Measurements from ENCODE around the gene FBXW4.

DNA sequence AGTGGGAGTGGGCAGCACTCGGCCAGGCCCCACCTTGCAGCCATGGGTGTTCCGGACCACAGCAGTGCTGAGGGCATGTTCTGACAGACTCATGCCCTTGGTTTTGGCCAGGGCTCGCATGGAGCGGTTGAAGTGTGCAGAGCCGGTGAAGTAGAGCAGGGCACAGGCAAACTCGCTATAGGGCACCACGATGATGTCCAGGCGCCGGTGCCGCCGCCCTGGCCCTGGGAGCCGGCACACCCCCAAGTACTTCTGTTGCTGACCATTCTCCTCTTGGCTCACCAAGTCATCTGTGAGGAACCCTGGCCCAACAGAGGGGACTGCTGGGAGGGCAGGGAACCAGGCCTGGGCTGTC is 115.5 kb downstream of the FBXW4 start:
- TF ChIP-seq CTCF (IDR thresholded peaks at IDR 0.05 in 2 of 3, conservative IDR thresholded peaks at IDR 0.05 in 1 of 3; ENCODE audit: insufficient read depth in 2 of 3, low read depth in 1 of 3, low read length in 3 of 3) (no peak), EZH2 (IDR thresholded peaks at IDR 0.05; ENCODE audit: borderline replicate concordance, low read depth, low read length) (no peak), MED1 (CRISPR knock-in tag; IDR thresholded peaks at IDR 0.05; ENCODE audit: borderline replicate concordance) (no peak), POLR2A (conservative IDR thresholded peaks at IDR 0.05) (no peak), EP300 (IDR thresholded peaks at IDR 0.05; ENCODE audit: low read length) (no peak), ZNF780A (CRISPR knock-in tag; IDR thresholded peaks at IDR 0.05) (no peak), ZFP36 (IDR thresholded peaks at IDR 0.05; ENCODE audit: low read depth, low read length, partially characterized antibody) (no peak), JUN (IDR thresholded peaks at IDR 0.05; ENCODE audit: borderline replicate concordance, low read depth, low read length) (no peak), JUN (CRISPR knock-in tag; IDR thresholded peaks at IDR 0.05; ENCODE audit: borderline replicate concordance) (no peak), GATA2 (CRISPR knock-in tag; IDR thresholded peaks at IDR 0.05) (no peak), FOXA1 (IDR thresholded peaks at IDR 0.05; ENCODE audit: borderline replicate concordance) (no peak), RAD51 (IDR thresholded peaks at IDR 0.05; ENCODE audit: borderline replicate concordance, low read depth) (no peak)
- TF ChIP-seq, protein P1, sequence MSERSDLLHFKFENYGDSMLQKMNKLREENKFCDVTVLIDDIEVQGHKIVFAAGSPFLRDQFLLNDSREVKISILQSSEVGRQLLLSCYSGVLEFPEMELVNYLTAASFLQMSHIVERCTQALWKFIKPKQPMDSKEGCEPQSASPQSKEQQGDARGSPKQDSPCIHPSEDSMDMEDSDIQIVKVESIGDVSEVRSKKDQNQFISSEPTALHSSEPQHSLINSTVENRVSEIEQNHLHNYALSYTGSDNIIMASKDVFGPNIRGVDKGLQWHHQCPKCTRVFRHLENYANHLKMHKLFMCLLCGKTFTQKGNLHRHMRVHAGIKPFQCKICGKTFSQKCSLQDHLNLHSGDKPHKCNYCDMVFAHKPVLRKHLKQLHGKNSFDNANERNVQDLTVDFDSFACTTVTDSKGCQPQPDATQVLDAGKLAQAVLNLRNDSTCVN (CRISPR knock-in tag; IDR thresholded peaks at IDR 0.05) = no peak
- TF ChIP-seq, protein P2, sequence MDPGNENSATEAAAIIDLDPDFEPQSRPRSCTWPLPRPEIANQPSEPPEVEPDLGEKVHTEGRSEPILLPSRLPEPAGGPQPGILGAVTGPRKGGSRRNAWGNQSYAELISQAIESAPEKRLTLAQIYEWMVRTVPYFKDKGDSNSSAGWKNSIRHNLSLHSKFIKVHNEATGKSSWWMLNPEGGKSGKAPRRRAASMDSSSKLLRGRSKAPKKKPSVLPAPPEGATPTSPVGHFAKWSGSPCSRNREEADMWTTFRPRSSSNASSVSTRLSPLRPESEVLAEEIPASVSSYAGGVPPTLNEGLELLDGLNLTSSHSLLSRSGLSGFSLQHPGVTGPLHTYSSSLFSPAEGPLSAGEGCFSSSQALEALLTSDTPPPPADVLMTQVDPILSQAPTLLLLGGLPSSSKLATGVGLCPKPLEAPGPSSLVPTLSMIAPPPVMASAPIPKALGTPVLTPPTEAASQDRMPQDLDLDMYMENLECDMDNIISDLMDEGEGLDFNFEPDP (CRISPR knock-in tag; IDR thresholded peaks at IDR 0.05) = no peak
- TF ChIP-seq, protein P3, sequence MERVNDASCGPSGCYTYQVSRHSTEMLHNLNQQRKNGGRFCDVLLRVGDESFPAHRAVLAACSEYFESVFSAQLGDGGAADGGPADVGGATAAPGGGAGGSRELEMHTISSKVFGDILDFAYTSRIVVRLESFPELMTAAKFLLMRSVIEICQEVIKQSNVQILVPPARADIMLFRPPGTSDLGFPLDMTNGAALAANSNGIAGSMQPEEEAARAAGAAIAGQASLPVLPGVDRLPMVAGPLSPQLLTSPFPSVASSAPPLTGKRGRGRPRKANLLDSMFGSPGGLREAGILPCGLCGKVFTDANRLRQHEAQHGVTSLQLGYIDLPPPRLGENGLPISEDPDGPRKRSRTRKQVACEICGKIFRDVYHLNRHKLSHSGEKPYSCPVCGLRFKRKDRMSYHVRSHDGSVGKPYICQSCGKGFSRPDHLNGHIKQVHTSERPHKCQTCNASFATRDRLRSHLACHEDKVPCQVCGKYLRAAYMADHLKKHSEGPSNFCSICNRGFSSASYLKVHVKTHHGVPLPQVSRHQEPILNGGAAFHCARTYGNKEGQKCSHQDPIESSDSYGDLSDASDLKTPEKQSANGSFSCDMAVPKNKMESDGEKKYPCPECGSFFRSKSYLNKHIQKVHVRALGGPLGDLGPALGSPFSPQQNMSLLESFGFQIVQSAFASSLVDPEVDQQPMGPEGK (CRISPR knock-in tag; IDR thresholded peaks at IDR 0.05; ENCODE audit: borderline replicate concordance) = no peak

Data from K562 (cell line).